Urinary bladder (tissue), 4 donors: ENCODE measurements around the gene VASH2. TPM values are rescaled to one million over a fixed set of nuclear protein-coding genes. Genes with fewer than 3 reads are reported as not detected.
A peak's percentile ranks its signal among the peaks of the same experiment; 100 is the strongest.

Experiments
- DNase-seq: peaks from one replicate; pipeline ENCODE4 v3.0.0-alpha.2; 2015; ENCODE audit errors: extremely low spot score
- H3K27ac ChIP-seq: one replicate; pipeline ENCODE4 v1.5.1; 2013; ENCODE audit warnings: low read depth, mild to moderate bottlenecking, moderate library complexity
- H3K36me3 ChIP-seq: one replicate; pipeline ENCODE4 v1.6.1; 2013; ENCODE audit warnings: mild to moderate bottlenecking, moderate library complexity; ENCODE audit not compliant: insufficient read depth
- H3K4me1 ChIP-seq: one replicate; pipeline ENCODE4 v1.6.1; 2013; ENCODE audit warnings: mild to moderate bottlenecking, moderate library complexity; ENCODE audit not compliant: insufficient read depth
- H3K4me3 ChIP-seq: one replicate; pipeline ENCODE4 v1.5.1; 2013; ENCODE audit warnings: low read depth, low read length
- WGBS: extraction: QIAGEN DNeasy Blood & Tissue Kit; methylation state at CpG from one replicate; pipeline ENCODE4 v1.1.7; 2013; 5-methylcytosine and 5-hydroxymethylcytosine counted together
- polyA plus RNA-seq: library from polyadenylated mRNA; stranded (reverse); fragments of 200-250 nt; gene quantifications from one replicate; pipeline ENCODE4 v1.2.3, GENCODE V29; 2013
- total RNA-seq: library from RNA; depleted of rRNA; stranded (reverse); fragments of >200 nt; gene quantifications from one replicate; pipeline ENCODE4 v1.2.3, GENCODE V29; 2014
- donor health status: healthy with polysubstance abuse.
- donor health status: healthy.

VASH2 gene
- total and polyA plus RNA-seq, 2 donors: 1.9 to 19.7 TPM

GRCh38 chr1:212973426-212973825 is 23.1 kb downstream of the VASH2 start:
- DNase-seq: no peak
- no peaks in the 10 kb centered on the region for H3K36me3 ChIP-seq
- WGBS: 94% methylated on average over 4 of the region's 4 CpGs
- no peak overlapping the region for H3K27ac ChIP-seq
- no peaks in the 10 kb centered on the region for H3K4me1 ChIP-seq
- H3K4me3 ChIP-seq: no peak overlapping the region

DNA sequence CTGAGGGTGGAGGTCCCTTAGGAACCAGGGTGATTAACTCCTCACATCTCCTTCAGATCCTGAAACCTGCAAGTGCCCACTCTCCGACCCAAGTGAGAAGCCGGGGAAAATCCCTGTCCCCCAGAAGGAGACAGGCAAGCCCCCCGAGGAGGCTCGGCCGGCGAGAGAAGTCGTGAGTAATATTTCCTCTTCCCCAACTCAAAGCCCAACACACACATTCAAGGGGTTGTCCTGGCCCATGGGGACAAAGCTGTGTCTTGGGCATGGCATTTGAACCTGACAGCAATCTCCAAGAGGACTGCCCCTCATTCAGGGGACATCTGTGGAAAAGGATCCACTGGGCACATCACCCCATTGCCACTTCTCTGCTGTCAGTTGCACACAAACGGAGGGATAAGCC is 23.6 kb downstream of the VASH2 start:
- Histone ChIP-seq H3K36me3 (no peaks in the 10 kb centered on the region), H3K27ac (no peak overlapping the region), H3K4me1 (no peaks in the 10 kb centered on the region), H3K4me3 (no peak overlapping the region)
- 92% methylated on average over 8 of the region's 8 CpGs for WGBS
- no peak for DNase-seq

DNA sequence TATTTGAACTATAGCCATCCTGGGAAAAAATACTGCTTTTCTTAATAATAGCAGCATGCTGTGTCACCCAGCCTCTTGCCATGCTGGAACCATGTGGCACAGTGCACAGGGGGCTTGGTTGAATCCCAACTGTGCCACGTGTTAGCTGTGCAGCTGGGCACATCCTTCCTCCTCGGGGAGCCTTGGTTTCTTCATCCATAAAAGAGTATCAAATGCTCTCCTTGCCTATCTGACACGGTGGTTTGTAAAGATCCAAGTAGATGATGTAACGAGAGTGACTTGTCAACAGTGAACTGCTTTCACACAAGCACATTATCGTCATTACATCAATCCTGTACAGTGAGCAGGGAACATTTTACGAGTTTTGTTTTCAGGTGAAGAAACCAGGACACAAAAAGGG is 24.4 kb downstream of the VASH2 start:
- H3K27ac ChIP-seq: no peak overlapping the region
- no peak for DNase-seq
- WGBS: 84% methylated on average over 6 of the region's 6 CpGs
- no peak overlapping the region for H3K4me3 ChIP-seq
- no peaks in the 10 kb centered on the region for H3K36me3 ChIP-seq
- H3K4me1 ChIP-seq: no peaks in the 10 kb centered on the region

- 86% methylated on average over 10 of the region's 10 CpGs for WGBS
- Histone ChIP-seq H3K27ac (no peak overlapping the region), H3K4me1 (no peaks in the 10 kb centered on the region), H3K4me3 (no peak overlapping the region), H3K36me3 (no peaks in the 10 kb centered on the region)
- DNase-seq: no peak
These were observed 25.0 kb downstream of the VASH2 start for GRCh38 chr1:212975111-212975918.

GRCh38 chr1:212976586-212976985 is 26.2 kb downstream of the VASH2 start:
- DNase-seq: no peak
- Histone ChIP-seq H3K36me3 (no peaks in the 10 kb centered on the region), H3K4me1 (no peaks in the 10 kb centered on the region), H3K27ac (no peak overlapping the region), H3K4me3 (no peak overlapping the region)
- WGBS: 93% methylated on average over 9 of the region's 9 CpGs

- no peak overlapping the region for H3K27ac ChIP-seq
These were observed 27.7 kb downstream of the VASH2 start for GRCh38 chr1:212977781-212978645.

GRCh38 chr1:212979340-212980122 is 29.2 kb downstream of the VASH2 start:
- Histone ChIP-seq H3K27ac (no peak overlapping the region), H3K4me1 (no peaks in the 10 kb centered on the region), H3K4me3 (no peak overlapping the region), H3K36me3 (no peaks in the 10 kb centered on the region)
- DNase-seq: no peak
- 70% methylated on average over 14 of the region's 14 CpGs for WGBS

More at GRCh38 chr1:212977781-212978645, 27.7 kb downstream of the VASH2 start:
- Histone ChIP-seq H3K4me3 (no peak overlapping the region), H3K36me3 (no peaks in the 10 kb centered on the region), H3K4me1 (no peaks in the 10 kb centered on the region)
- DNase-seq: no peak
- WGBS: 88% methylated on average over 16 of the region's 16 CpGs

DNA sequence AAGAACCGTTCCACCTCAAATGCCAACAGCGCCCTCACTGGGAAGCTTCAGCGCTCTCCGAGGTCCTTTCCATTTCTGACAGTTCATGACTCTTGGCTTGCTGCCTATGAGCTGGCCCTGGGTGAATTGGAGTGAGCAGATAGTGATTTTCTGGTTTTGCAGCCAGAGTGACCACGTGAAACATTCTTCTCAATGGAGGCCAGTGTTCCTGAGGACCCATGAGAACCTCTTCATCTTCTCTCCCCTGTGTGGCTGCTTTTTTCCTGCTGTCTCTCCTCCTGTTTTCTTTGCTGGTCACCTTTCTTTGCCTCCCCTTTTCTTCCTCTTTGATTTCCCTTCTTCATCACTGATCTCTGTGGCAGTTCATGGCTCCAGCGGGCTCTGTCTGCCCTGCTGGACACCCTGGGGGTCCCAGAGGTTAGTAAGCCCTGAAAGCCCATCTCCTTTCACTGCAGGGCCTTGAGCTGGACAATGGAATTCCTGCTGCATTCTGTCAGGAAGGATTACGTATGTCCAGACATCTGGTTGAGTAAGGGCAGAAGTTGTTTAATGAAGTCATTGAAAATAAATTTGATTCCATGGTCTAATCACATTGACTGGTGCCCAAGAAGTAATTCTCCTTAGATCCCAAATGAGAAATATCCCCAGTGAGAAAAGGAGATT is 29.9 kb downstream of the VASH2 start:
- no peak overlapping the region for H3K27ac ChIP-seq

GRCh38 chr1:212981025-212981495 is 30.7 kb downstream of the VASH2 start:
- DNase-seq: peak; percentile 8
- H3K4me3 ChIP-seq: no peak overlapping the region
- H3K4me1 ChIP-seq: no peaks in the 10 kb centered on the region
- no peak overlapping the region for H3K27ac ChIP-seq
- WGBS: 34% methylated on average over 11 of the region's 11 CpGs
- no peaks in the 10 kb centered on the region for H3K36me3 ChIP-seq

More for the DNA sequence above, 29.9 kb downstream of the VASH2 start:
- H3K4me1 ChIP-seq: no peaks in the 10 kb centered on the region
- H3K4me3 ChIP-seq: no peak overlapping the region
- no peak for DNase-seq
- no peaks in the 10 kb centered on the region for H3K36me3 ChIP-seq
- WGBS: 73% methylated on average over 7 of the region's 7 CpGs

GRCh38 chr1:212981571-212982328 is 31.4 kb downstream of the VASH2 start:
- no peak overlapping the region for H3K4me3 ChIP-seq
- no peak for DNase-seq
- no peaks in the 10 kb centered on the region for H3K36me3 ChIP-seq
- no peaks in the 10 kb centered on the region for H3K4me1 ChIP-seq
- no peak overlapping the region for H3K27ac ChIP-seq
- 67% methylated on average over 13 of the region's 13 CpGs for WGBS

- H3K36me3 ChIP-seq: no peaks in the 10 kb centered on the region
- no peaks in the 10 kb centered on the region for H3K4me1 ChIP-seq
- WGBS: 55% methylated on average over 6 of the region's 6 CpGs
- no peak for DNase-seq
- no peak overlapping the region for H3K4me3 ChIP-seq
- H3K27ac ChIP-seq: no peak overlapping the region
These were observed 32.2 kb downstream of the VASH2 start for GRCh38 chr1:212982430-212983152.

DNA sequence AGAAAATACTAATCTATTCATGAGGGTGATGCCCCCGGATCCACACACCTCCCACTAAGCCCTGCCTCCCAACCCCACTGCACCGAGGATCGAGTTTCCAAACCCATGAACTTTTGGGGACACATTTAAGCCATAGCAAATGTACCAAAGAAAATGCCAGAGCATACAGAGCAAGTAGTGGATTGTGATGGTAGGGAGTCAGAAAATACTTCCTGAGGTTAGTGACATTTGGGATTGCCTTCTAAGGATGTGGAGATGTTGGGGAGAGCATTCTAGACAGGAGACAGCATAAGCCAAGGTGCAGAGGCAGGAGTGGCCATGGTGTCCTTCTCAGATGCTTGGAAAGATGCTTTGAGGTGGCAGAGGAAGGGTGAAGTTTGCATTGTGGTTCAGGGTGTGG is 33.1 kb downstream of the VASH2 start:
- 89% methylated on average over 3 of the region's 3 CpGs for WGBS
- Histone ChIP-seq H3K4me3 (no peak overlapping the region), H3K27ac (no peak overlapping the region), H3K36me3 (no peaks in the 10 kb centered on the region), H3K4me1 (no peaks in the 10 kb centered on the region)
- DNase-seq: no peak
